H1 (cell line): ENCODE measurements around the gene NR2F6. TPM values are rescaled to one million over a fixed set of nuclear protein-coding genes. Genes with fewer than 3 reads are reported as not detected.

Experiments
- polyA plus RNA-seq, 7 experiments: library from polyadenylated mRNA; depleted of rRNA in 3 of 7; stranded (reverse) in 5 of 7; unstranded in 2 of 7; fragments of >200 nt in 5 of 7; fragments of 200-250 nt in 2 of 7; gene quantifications; 1 replicate in 5 of 7; 2 replicates in 1 of 7; 4 replicates in 1 of 7; pipeline versions ENCODE4 v1.2.1 to v1.2.3, GENCODE V29; 2011 to 2013; ENCODE audit warnings: missing spikeins in 2 of 7, mixed read lengths in 2 of 7
- total RNA-seq: library from RNA; stranded (reverse); fragmentation: NEBNext Ultra II Directional; extraction: Animal tissue kit (Norgen Biotek cat#: 25700); gene quantifications from 2 replicates; pipeline ENCODE4 v1.2.1, GENCODE V29; 2021
- TF ChIP-seq, protein P1 (sequence below), 3 experiments: IDR thresholded peaks; 1 replicate in 2 of 3; 2 replicates in 1 of 3; pipeline versions ENCODE4 v1.5.1 to v1.6.1; 2011; ENCODE audit warnings: low read length in 3 of 3, mild to moderate bottlenecking in 3 of 3, inconsistent platforms in 2 of 3, low read depth in 1 of 3, moderate library complexity in 1 of 3; ENCODE audit not compliant: insufficient read depth in 1 of 3; ENCODE audit errors: control extremely low read depth in 1 of 3

NR2F6 gene
- total and polyA plus RNA-seq, 2 of the 8 experiments (the other 6 are each of a cell fraction or from before 2014, with no cell fraction given) = 99.7 to 114 TPM

DNA sequence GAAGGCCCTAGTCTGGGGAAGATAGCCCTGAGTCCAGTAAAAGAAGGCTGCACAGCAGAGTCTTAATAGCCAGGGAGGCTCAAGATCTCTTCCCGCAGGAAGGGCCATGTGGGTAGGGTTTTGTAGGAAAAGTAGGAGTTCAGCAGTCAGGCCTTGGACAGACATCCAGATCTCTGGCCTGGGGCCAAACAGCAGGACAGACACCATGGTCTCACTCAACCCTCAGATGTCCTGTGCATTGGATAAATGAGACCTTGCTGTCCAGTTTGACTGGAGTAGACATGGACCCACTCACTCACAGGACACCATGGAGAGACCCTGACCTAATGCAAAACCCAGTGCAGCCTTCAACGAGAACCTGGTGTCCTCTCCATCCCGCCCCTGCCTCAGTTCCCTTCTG, 15.8 kb downstream of the NR2F6 start (continued):
- TF ChIP-seq, protein P1, sequence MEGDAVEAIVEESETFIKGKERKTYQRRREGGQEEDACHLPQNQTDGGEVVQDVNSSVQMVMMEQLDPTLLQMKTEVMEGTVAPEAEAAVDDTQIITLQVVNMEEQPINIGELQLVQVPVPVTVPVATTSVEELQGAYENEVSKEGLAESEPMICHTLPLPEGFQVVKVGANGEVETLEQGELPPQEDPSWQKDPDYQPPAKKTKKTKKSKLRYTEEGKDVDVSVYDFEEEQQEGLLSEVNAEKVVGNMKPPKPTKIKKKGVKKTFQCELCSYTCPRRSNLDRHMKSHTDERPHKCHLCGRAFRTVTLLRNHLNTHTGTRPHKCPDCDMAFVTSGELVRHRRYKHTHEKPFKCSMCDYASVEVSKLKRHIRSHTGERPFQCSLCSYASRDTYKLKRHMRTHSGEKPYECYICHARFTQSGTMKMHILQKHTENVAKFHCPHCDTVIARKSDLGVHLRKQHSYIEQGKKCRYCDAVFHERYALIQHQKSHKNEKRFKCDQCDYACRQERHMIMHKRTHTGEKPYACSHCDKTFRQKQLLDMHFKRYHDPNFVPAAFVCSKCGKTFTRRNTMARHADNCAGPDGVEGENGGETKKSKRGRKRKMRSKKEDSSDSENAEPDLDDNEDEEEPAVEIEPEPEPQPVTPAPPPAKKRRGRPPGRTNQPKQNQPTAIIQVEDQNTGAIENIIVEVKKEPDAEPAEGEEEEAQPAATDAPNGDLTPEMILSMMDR (IDR thresholded peaks at IDR 0.05; ENCODE audit: control extremely low read depth in 1 of 3, insufficient read depth in 1 of 3, low read depth in 1 of 3, low read length in 3 of 3) = no peak
